HG03045 (cell line): ENCODE results near the gene SLC35B2.

Source experiments
- ATAC-seq: cut with Tn5 transposase; IDR thresholded peaks from one replicate; pipeline ENCODE4 v1.9.1; 2021; ENCODE audit warnings: mild to moderate bottlenecking, moderate library complexity; ENCODE audit not compliant: unreplicated experiment

Gene SLC35B2

GRCh38 chr6:44255105-44255808 is 2.1 kb downstream of the SLC35B2 start:
- no peak for ATAC-seq

- ATAC-seq, result no peak
These were observed 2.9 kb downstream of the SLC35B2 start for GRCh38 chr6:44254191-44255104.

DNA sequence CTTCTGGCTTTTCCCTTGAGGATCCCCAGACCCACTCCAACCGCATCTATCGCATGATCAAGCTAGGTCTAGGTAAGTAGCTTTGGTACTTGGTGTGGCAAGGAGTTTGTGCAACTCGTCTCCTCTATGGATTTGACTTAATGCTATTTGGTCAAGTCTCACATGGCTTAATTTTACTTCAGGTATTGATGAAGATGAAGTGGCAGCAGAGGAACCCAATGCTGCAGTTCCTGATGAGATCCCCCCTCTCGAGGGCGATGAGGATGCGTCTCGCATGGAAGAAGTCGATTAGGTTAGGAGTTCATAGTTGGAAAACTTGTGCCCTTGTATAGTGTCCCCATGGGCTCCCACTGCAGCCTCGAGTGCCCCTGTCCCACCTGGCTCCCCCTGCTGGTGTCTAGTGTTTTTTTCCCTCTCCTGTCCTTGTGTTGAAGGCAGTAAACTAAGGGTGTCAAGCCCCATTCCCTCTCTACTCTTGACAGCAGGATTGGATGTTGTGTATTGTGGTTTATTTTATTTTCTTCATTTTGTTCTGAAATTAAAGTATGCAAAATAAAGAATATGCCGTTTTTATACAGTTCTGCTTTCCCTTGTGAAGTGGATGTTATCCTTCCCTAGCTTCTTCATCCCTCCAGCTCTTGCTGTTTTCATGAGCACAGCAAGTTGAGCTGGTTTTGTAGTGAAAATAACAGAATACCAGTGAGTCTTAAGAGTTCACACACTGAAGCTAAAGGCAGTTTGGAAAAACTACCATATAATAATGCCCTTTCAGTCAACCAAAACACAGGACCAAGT is 3.8 kb downstream of the SLC35B2 start:
- no peak for ATAC-seq

GRCh38 chr6:44251576-44252524 is 5.5 kb downstream of the SLC35B2 start:
- no peak for ATAC-seq

DNA sequence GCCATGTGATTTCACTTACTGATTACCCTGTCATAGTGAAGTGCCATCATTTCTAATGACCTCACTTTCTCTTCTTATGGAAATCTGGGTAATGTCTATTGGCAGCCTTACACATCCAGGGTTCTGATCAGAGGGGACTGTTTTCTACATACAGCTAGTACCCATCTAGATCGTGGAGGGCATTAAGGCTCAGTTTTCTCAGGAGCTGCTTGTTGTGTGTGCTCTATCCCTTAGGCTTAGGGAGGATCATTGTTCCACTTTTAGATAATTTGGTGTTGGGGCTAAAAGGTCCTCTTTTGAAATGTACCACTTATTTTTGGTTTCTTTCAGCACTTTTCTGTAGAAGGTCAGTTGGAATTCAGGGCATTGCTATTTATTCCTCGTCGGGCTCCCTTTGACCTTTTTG is 6.6 kb downstream of the SLC35B2 start:
- no peak for ATAC-seq

DNA sequence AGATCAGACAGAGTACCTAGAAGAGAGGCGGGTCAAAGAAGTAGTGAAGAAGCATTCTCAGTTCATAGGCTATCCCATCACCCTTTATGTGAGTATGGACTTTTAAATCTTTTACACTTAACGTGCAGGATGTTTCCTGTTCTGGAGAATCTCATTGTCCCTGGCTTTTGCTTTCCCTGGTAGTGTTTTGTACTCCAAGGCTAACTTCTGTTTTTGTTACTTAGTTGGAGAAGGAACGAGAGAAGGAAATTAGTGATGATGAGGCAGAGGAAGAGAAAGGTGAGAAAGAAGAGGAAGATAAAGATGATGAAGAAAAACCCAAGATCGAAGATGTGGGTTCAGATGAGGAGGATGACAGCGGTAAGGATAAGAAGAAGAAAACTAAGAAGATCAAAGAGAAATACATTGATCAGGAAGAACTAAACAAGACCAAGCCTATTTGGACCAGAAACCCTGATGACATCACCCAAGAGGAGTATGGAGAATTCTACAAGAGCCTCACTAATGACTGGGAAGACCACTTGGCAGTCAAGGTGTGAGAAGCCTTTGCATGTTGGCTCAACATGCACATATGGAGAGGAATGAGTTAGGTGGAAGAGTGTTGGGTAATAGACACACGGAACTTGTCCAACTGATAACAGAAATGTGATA is 7.1 kb downstream of the SLC35B2 start:
- ATAC-seq, result no peak

GRCh38 chr6:44249082-44249748 is 8.1 kb downstream of the SLC35B2 start:
- no peak for ATAC-seq

- no peak for ATAC-seq
These were observed 8.7 kb downstream of the SLC35B2 start for GRCh38 chr6:44248579-44248978.

DNA sequence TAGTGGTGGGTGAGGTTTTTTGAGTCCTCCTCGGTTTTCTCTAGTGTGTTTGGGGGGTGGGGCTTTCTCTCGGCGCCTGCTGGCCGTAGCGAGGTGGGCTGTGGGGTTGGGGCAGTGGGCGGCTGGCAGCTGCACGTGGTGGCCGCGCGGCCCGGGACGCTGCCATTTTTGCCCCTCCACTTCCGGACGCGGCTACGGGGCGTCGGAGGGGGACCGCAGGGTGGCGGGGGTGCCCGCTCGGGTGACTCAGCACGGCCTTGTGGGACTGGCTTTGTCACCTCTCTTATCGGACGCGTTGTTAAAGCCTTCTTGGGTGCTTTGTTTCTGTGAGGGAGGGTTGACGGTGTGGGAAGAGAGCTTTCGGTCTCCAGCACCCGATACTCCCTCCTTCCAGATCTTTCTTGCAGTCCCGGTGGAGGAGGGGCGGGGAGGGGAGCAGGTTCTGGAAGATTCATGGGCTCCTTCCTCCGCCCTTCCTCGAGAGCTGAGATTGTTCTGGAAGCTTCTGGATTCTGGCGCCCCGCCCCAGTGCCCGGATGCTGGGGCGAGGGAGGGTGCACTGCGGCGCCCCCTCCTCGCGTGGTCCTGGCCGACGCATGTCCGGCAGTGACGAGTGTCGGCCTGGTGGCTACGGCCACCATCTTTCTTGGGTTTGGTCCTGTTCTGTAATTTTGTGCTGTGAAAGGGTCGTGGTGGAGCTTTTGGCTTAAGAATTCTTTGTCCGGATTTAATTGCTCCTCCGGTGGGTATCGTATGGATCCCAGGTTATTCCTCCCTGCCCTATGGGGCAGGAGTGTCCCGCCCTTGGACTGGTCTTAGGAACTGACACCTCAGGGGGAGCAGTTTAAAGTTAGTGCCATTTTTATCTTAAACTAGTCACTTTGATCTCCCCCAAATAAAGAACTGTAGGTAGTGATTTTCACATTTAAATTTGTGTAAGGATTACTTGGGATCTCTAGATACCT is 9.7 kb downstream of the SLC35B2 start:
- peak; percentile 31 for ATAC-seq

DNA sequence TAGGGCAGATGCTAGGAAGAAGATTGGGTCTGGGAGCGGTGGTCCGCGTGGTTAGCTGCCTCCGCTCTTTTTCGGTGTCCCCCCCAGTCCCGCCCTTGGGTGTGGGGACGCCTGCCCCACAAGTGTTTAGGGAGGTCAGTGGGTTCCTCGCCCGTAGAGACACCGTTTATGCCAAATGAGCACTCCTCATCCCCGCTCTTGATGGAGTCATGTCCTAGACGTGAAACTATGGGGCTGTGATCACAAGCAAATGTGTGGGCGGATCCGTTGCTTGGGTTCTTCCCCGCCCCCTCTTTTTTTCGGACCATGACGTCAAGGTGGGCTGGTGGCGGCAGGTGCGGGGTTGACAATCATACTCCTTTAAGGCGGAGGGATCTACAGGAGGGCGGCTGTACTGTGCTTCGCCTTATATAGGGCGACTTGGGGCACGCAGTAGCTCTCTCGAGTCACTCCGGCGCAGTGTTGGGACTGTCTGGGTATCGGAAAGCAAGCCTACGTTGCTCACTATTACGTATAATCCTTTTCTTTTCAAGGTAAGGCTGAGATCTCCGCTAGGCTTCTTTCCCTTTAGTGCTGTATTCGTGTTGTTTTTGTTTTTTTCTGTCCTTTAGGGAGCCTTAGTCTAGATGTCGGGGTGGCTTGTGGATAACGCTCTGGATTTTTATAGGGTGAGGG is 10.5 kb downstream of the SLC35B2 start, which contains the start of gene HSP90AB1:
HSP90AB1 (plus strand) TSS at position 439 of the 675 bp plus-strand sequence. CDS start 1,529 bp downstream, outside the sequence.
- peak; percentile 63 for ATAC-seq

DNA sequence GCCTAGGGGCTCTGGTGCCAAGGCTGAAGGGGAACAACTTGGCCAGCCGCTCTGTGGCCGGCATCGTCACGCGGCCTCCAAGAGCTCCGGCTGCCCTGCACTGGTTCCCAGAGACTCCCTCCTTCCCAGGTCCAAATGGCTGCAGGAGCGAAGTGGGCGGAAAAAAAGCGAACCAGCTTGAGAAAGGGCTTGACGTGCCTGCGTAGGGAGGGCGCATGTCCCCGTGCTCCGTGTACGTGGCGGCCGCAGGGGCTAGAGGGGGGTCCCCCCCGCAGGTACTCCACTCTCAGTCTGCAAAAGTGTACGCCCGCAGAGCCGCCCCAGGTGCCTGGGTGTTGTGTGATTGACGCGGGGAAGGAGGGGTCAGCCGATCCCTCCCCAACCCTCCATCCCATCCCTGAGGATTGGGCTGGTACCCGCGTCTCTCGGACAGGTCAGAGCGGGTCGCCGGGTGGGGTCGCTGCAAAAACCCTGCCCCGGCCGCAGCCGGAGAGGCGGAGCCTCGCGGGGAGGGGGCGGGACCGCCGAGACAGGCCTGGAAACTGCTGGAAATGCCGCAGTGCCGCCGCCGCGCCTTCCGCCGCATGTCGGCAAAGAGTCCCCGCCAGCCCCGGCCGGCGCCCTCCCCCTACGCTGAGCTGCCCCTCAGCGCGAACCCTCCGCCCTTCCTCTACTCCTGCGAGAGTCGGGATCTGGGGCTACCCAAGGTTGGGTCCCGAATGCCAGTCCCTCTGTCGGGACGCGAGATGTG is 11.2 kb downstream of the SLC35B2 start:
- peak; percentile 63 for ATAC-seq

DNA sequence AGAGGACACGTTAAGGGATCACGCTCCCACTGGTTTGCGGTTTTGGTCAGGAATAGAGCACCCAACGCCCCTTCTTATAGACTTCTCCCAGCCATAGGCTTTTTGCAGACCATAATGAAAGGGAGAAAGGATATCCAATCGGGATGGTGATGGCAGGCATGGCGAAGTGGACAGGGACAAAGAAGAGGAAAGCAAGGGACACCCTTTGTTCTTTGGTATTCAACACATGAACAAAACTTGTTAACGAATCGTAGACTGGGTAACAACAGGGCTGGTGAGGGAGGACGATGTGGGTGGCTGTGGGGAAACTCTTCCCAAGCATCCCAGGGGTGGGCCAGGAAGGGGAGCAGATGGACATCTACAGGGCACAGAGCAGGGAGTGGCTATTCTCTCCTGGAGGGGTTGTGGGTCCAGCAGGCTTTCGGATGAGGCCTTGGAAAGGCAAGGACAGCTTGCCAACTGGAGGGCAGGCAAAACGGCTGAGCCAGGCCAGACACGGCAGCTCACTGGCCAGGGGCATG is 11.9 kb downstream of the SLC35B2 start:
- no peak for ATAC-seq

DNA sequence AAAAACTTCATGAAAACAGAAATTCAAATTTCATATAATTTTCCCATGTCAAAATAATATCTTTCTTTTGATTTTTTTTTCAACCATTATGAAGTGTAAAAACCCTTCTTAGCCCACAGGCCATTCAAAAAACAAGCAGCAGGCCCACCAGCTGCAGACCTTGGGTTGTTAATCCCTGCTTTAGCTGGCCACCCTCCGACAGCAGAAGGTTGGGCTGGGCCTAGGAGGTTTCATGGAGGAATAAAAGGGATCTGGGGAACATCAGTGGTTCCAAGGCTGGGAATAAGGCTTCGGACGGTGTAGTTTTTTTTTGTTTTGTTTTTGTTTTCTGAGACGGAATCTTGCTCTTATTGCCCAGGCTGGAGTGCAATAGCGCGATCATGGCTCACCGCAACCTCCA is 14.0 kb downstream of the SLC35B2 start:
- ATAC-seq, result no peak

GRCh38 chr6:44238687-44239350 is 18.5 kb downstream of the SLC35B2 start:
- no peak for ATAC-seq

GRCh38 chr6:44237813-44238433 is 19.4 kb downstream of the SLC35B2 start:
- peak; percentile 83 for ATAC-seq
